Esophagus muscularis mucosa (tissue), 4 donors: Measurements from ENCODE around the gene ENTPD8. TPM values are rescaled to one million over a fixed set of nuclear protein-coding genes. Genes with fewer than 3 reads are reported as not detected.

Experiments
- DNase-seq: peaks from one replicate; pipeline ENCODE4 v3.0.0-alpha.2; 2017; ENCODE audit errors: extremely low spot score
- H3K27ac ChIP-seq, 4 donors: fragments of 200-600 bp; sonication (generic); replicated peaks in 1 of 4; 1 replicate in 3 of 4; 2 replicates in 1 of 4; pipeline ENCODE4 v1.5.1; 2016 to 2019; ENCODE audit warnings: mild to moderate bottlenecking in 1 of 4
- H3K27me3 ChIP-seq, 4 donors: fragments of 200-600 bp; sonication (generic); one replicate each; pipeline versions ENCODE4 v1.5.1 to v1.6.0; 2016 to 2019
- H3K36me3 ChIP-seq, 4 donors: fragments of 200-600 bp; sonication (generic); one replicate each; pipeline ENCODE4 v1.5.1; 2016 to 2019
- H3K4me1 ChIP-seq, 4 donors: fragments of 200-600 bp; sonication (generic); one replicate each; pipeline ENCODE4 v1.5.1; 2016 to 2019
- H3K4me3 ChIP-seq, 4 donors: fragments of 200-600 bp; sonication (generic); 1 replicate in 2 of 4; 2 replicates in 2 of 4; pipeline ENCODE4 v1.5.1; 2016 to 2019; ENCODE audit warnings: mild to moderate bottlenecking in 4 of 4, moderate library complexity in 1 of 4
- H3K9me3 ChIP-seq, 4 donors: fragments of 200-600 bp; sonication (generic); 1 replicate in 3 of 4; 2 replicates in 1 of 4; pipeline ENCODE4 v1.5.1; 2016 to 2019
- CTCF ChIP-seq, 3 experiments: fragments of 200-600 bp in 2 of 3; fragments of 450-650 bp in 1 of 3; sonication (generic) in 2 of 3; IDR thresholded peaks; one replicate each; pipeline ENCODE4 v1.5.1; 2017 to 2019; ENCODE audit warnings: antibody characterized with exemption in 3 of 3, mild to moderate bottlenecking in 2 of 3, moderate library complexity in 1 of 3
- EP300 ChIP-seq: sonication (generic); formaldehyde crosslinking; IDR thresholded peaks from one replicate; pipeline ENCODE4 v1.6.1; 2017; ENCODE audit warnings: antibody characterized with exemption
- POLR2A ChIP-seq: fragments of 450-650 bp; IDR thresholded peaks from one replicate; pipeline ENCODE4 v1.6.1; 2017; ENCODE audit warnings: antibody characterized with exemption, moderate library complexity, mild to moderate bottlenecking, low read depth
- POLR2AphosphoS5 ChIP-seq, 2 donors: sonication (generic); formaldehyde crosslinking; IDR thresholded peaks; one replicate each; pipeline ENCODE4 v1.6.1; 2017; ENCODE audit warnings: antibody characterized with exemption in 2 of 2
- WGBS: methylation state at CpG from one replicate; pipeline ENCODE4 v1.1.5; 2018; 5-methylcytosine and 5-hydroxymethylcytosine counted together
- intact Hi-C: fragments of 100-400 bp; cut with DNase I; formaldehyde crosslinking; loops from one replicate; pipeline ENCODE4 v1.15.1; 2023
- total RNA-seq, 4 donors: library from RNA; depleted of rRNA; stranded (reverse); fragments of >200 nt; gene quantifications; one replicate each; pipeline versions ENCODE4 v1.1.0 to v1.2.1, GENCODE V29; 2016

The ENTPD8 gene
- total RNA-seq, 4 donors from 2014 or later, result not detected

GRCh38 chr9:137415451-137415850, 25.7 kb downstream of the ENTPD8 start:
- DNase-seq, result no peak
- Histone ChIP-seq H3K27ac (no peak overlapping the region), H3K9me3 (no peaks in the 10 kb centered on the region), H3K4me3 (no peak overlapping the region), H3K4me1 (peaks cover 20 to 45% (median 33%) of the 10 kb centered on the region in 4 donors), H3K36me3 (peaks cover 0 to 11% (median 0%) of the 10 kb centered on the region in 4 donors), H3K27me3 (no peaks in the 10 kb centered on the region)
- WGBS, result 100% methylated on average over 5 of the region's 5 CpGs
- intact Hi-C loops, result no loop called here
- TF ChIP-seq EP300 (no peak), CTCF (IDR thresholded peaks at IDR 0.05) (no peak), POLR2AphosphoS5 (IDR thresholded peaks at IDR 0.05) (no peak), POLR2A (no peak)

GRCh38 chr9:137412431-137412830, 28.7 kb downstream of the ENTPD8 start:
- peaks cover 23 to 41% (median 34%) of the 10 kb centered on the region in 4 donors for H3K4me1 ChIP-seq
- TF ChIP-seq POLR2A (no peak), CTCF (IDR thresholded peaks at IDR 0.05) (no peak), POLR2AphosphoS5 (IDR thresholded peaks at IDR 0.05) (no peak), EP300 (no peak)
- H3K4me3 ChIP-seq, result no peak overlapping the region
- H3K36me3 ChIP-seq, result peaks cover 0 to 7% (median 0%) of the 10 kb centered on the region in 4 donors
- intact Hi-C loops, result no loop called here
- no peaks in the 10 kb centered on the region for H3K27me3 ChIP-seq
- 87% methylated on average over 10 of the region's 10 CpGs for WGBS
- no peak for DNase-seq
- H3K27ac ChIP-seq, result peak overlapping the region; percentile 69 to 75 (median 72)
- H3K9me3 ChIP-seq, result no peaks in the 10 kb centered on the region

GRCh38 chr9:137411645-137412380, 29.3 kb downstream of the ENTPD8 start:
- peak overlapping the region in 2 of 4 donors; percentile 5 to 35 for H3K4me3 ChIP-seq
- peaks cover 29 to 41% (median 37%) of the 10 kb centered on the region in 4 donors for H3K4me1 ChIP-seq
- WGBS, result 61% methylated on average over 18 of the region's 30 CpGs
- intact Hi-C loops, result no loop called here
- no peaks in the 10 kb centered on the region for H3K9me3 ChIP-seq
- H3K27me3 ChIP-seq, result peaks cover 0 to under 1% (median 0%) of the 10 kb centered on the region in 4 donors
- no peak for DNase-seq
- H3K27ac ChIP-seq, result peak overlapping the region; percentile 69 to 75 (median 72)
- peaks cover 0 to under 1% (median 0%) of the 10 kb centered on the region in 4 donors for H3K36me3 ChIP-seq
- TF ChIP-seq CTCF (IDR thresholded peaks at IDR 0.05) (no peak), POLR2AphosphoS5 (IDR thresholded peaks at IDR 0.05) (peak in 1 of 2 donors; percentile 59), EP300 (no peak), POLR2A (no peak)

- peaks cover 34 to 43% (median 41%) of the 10 kb centered on the region in 4 donors for H3K4me1 ChIP-seq
- no peak for TF ChIP-seq EP300
- TF ChIP-seq POLR2A, result no peak
- TF ChIP-seq CTCF (IDR thresholded peaks at IDR 0.05), result no peak
- peak overlapping the region in 3 of 4 donors; percentile 51 to 63 (median 55) for H3K27ac ChIP-seq
- intact Hi-C loops, result no loop called here
- H3K27me3 ChIP-seq, result peaks cover 0 to 6% (median 0%) of the 10 kb centered on the region in 4 donors
- no peaks in the 10 kb centered on the region for H3K36me3 ChIP-seq
- no peak for DNase-seq
- WGBS, result 62% methylated on average over 3 of the region's 17 CpGs
- peak overlapping the region in 2 of 4 donors; percentile 12 to 35 for H3K4me3 ChIP-seq
- H3K9me3 ChIP-seq, result no peaks in the 10 kb centered on the region
Measured at GRCh38 chr9:137411260-137411644, 29.9 kb downstream of the ENTPD8 start.
